Measurements from ENCODE around the gene TECPR2.

The TECPR2 gene

DNA sequence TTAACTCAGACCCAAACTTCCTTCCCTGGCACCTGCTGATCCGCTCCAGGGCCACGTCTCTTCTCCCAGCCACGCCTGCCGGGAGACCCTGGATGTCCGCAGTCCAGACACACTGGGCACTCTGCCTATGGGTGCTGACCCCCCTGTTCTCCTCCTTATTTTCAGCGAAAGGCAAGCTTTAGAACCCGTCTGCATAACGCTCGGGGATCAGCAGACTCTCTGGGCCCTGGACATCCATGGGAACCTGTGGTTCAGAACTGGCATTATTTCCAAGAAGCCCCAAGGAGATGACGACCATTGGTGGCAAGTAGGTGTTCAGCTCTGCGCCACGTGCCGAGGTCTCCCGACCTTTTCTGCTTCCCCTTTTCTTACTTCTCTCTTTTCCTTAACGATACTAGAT, 82.9 kb downstream of the TECPR2 start:
- no peak overlapping the region for H3K4me3 ChIP-seq (ENCODE audit: low read depth, low read length)
- DNase-seq (ENCODE audit: low read depth) = no peak
- no peak for TF ChIP-seq CTCF (IDR thresholded peaks at IDR 0.05; ENCODE audit: low read depth, low read length)
- TF ChIP-seq POLR2A (IDR thresholded peaks at IDR 0.05; ENCODE audit: extremely low read depth, insufficient read length) = no peak
- TF ChIP-seq, protein P1, sequence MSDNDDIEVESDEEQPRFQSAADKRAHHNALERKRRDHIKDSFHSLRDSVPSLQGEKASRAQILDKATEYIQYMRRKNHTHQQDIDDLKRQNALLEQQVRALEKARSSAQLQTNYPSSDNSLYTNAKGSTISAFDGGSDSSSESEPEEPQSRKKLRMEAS (IDR thresholded peaks at IDR 0.05; ENCODE audit: low read depth, low read length) = no peak

DNA sequence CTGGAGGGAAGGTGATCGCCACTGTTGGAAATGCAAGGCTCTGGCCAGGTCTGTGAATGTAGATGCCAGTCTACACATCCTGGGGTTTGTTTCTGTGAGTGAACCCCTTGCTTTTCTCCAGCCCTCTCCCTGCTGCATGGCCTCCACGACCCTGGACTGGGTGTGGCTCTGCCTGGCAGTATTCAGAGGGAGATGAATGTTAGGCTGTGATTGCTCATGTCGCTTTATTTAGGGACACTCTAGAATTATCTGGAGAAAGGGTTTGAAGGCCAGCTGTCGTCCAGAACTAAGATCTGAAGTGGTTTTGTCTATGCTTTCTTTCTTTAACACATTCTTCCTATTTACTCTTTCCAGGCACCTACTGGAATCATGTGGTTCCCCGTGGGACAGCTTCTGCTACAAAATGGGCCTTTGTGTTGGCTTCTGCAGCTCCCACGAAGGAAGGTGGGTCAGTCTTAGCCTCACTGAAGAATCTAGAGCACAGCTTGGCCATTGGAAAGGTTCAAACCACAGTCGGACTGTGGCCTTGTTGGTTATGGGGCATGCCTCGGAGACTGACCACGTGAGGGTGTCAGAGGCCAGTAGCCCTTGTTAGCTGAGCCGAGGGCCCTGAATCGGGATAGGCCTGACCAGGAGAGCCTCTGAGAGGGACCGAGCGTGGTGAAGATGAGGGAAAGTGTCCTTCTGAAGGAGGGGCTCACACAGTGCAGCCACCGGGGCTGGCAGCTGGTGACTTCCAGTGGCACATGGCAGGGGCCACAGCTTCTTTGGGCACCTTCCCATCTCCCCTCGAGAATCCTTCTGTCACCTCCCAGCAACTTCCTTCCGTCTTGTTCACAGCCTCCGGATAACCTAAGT, 87.7 kb downstream of the TECPR2 start:
- no peak for DNase-seq (ENCODE audit: low read depth)
- TF ChIP-seq, protein P1 (IDR thresholded peaks at IDR 0.05; ENCODE audit: low read depth, low read length) = no peak
- no peak for TF ChIP-seq CTCF (IDR thresholded peaks at IDR 0.05; ENCODE audit: low read depth, low read length)
- TF ChIP-seq POLR2A (IDR thresholded peaks at IDR 0.05; ENCODE audit: extremely low read depth, insufficient read length) = no peak
- no peak for TF ChIP-seq MYC (IDR thresholded peaks at IDR 0.05; ENCODE audit: low read depth, low read length)
- H3K4me3 ChIP-seq (ENCODE audit: low read depth, low read length) = no peak overlapping the region

DNA sequence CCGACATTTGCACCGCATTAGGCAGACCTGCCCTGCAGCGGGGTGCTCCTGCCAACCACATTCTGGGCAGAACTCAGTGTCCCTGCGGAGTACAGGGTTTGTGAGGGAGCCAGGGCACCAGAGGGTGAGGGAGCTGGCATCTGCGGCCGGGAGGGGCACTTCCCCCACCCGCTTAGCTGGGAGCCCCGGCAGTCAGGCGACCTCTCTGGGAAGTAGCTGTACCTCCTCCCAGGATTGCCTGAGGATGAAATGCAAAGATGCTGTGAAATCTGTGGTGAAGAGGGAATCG, 88.3 kb downstream of the TECPR2 start:
- no peak overlapping the region for H3K4me3 ChIP-seq (ENCODE audit: low read depth, low read length)
- TF ChIP-seq, protein P1 (IDR thresholded peaks at IDR 0.05; ENCODE audit: low read depth, low read length) = no peak
- TF ChIP-seq POLR2A (IDR thresholded peaks at IDR 0.05; ENCODE audit: extremely low read depth, insufficient read length) = no peak
- TF ChIP-seq MYC (IDR thresholded peaks at IDR 0.05; ENCODE audit: low read depth, low read length) = no peak
- no peak for TF ChIP-seq CTCF (IDR thresholded peaks at IDR 0.05; ENCODE audit: low read depth, low read length)
- DNase-seq (ENCODE audit: low read depth) = no peak

- no peak overlapping the region for H3K4me3 ChIP-seq (ENCODE audit: low read depth, low read length)
- no peak for DNase-seq (ENCODE audit: low read depth)
- TF ChIP-seq MYC (IDR thresholded peaks at IDR 0.05; ENCODE audit: low read depth, low read length) = no peak
- TF ChIP-seq, protein P1 (IDR thresholded peaks at IDR 0.05; ENCODE audit: low read depth, low read length) = no peak
- no peak for TF ChIP-seq CTCF (IDR thresholded peaks at IDR 0.05; ENCODE audit: low read depth, low read length)
- TF ChIP-seq POLR2A (IDR thresholded peaks at IDR 0.05; ENCODE audit: extremely low read depth, insufficient read length) = no peak
Observed at GRCh38 chr14:102452302-102452701, 89.6 kb downstream of the TECPR2 start.

DNA sequence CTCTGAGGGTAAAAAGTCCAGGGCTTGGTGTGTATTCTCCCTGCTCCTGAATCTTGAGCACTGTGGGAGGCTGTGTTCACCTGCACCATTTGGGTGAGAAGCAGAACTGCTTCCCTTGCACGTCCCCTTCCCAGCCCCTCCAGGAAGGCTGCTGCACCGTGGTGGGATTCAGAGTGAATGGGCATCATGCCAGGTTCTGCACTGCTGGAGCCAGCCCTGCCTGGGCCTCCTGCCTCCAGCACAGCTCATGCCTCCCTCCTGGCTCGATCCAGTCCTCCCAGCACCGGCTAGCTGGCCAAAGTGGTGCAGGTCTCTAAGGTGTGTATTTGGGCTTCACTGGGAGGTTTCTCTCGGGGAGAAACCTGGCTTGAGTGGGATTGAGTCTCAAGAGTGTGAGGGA, 92.0 kb downstream of the TECPR2 start:
- no peak for TF ChIP-seq POLR2A (IDR thresholded peaks at IDR 0.05; ENCODE audit: extremely low read depth, insufficient read length)
- TF ChIP-seq, protein P1 (IDR thresholded peaks at IDR 0.05; ENCODE audit: low read depth, low read length) = no peak
- TF ChIP-seq CTCF (IDR thresholded peaks at IDR 0.05; ENCODE audit: low read depth, low read length) = no peak
- no peak for TF ChIP-seq MYC (IDR thresholded peaks at IDR 0.05; ENCODE audit: low read depth, low read length)
- H3K4me3 ChIP-seq (ENCODE audit: low read depth, low read length) = no peak overlapping the region
- no peak for DNase-seq (ENCODE audit: low read depth)
